Mesendoderm (in vitro differentiated cells): ENCODE data around the gene GFRA3. TPM values are rescaled to one million over a fixed set of nuclear protein-coding genes. Genes with fewer than 3 reads are reported as not detected.
"Not testable (repeated sequence)": the region's sequence is repeated elsewhere in the genome, so short reads cannot be mapped to it uniquely, and the experiment has no call there.

Source experiments
- DNase-seq: peaks from one replicate; pipeline ENCODE4 v3.0.0; 2013
- H2AK5ac ChIP-seq: 2 replicates; pipeline ENCODE4 v1.6.1; 2013; ENCODE audit warnings: low read length, inconsistent platforms
- H2BK120ac ChIP-seq: 2 replicates; pipeline ENCODE4 v1.6.1; 2013; ENCODE audit warnings: low read depth, mild to moderate bottlenecking, low read length, moderate library complexity, mixed read lengths
- H2BK15ac ChIP-seq: replicated peaks from 2 replicates; pipeline ENCODE4 v1.6.1; 2013; ENCODE audit warnings: low read depth, mild to moderate bottlenecking, moderate library complexity
- H2BK5ac ChIP-seq: 2 replicates; pipeline ENCODE4 v1.6.1; 2013; ENCODE audit warnings: low read length, inconsistent platforms
- H3K18ac ChIP-seq: 2 replicates; pipeline ENCODE4 v1.6.1; 2013; ENCODE audit warnings: mild to moderate bottlenecking, low read length, mixed read lengths
- H3K23ac ChIP-seq: one replicate; pipeline ENCODE4 v1.6.1; 2013; ENCODE audit warnings: low read length
- H3K27ac ChIP-seq: 2 replicates; pipeline ENCODE4 v1.5.1; 2013; ENCODE audit warnings: low read depth, mild to moderate bottlenecking, inconsistent platforms, low read length, moderate library complexity
- H3K27me3 ChIP-seq: 2 replicates; pipeline ENCODE4 v1.6.1; 2013; ENCODE audit warnings: low read length, control low read depth, mild to moderate bottlenecking, inconsistent platforms; ENCODE audit not compliant: insufficient read depth, poor library complexity
- H3K36me3 ChIP-seq: 2 replicates; pipeline ENCODE4 v1.6.1; 2013; ENCODE audit warnings: low read length, inconsistent platforms; ENCODE audit not compliant: control insufficient read depth, insufficient read depth
- H3K4ac ChIP-seq: one replicate; pipeline ENCODE4 v1.6.1; 2013; ENCODE audit warnings: low read depth, mild to moderate bottlenecking, low read length, moderate library complexity
- H3K4me1 ChIP-seq: 2 replicates; pipeline ENCODE4 v1.6.1; 2013; ENCODE audit warnings: low read depth, low read length, inconsistent platforms; ENCODE audit not compliant: control insufficient read depth
- H3K4me2 ChIP-seq: 2 replicates; pipeline ENCODE4 v1.6.1; 2013; ENCODE audit warnings: low read length
- H3K4me3 ChIP-seq: 2 replicates; pipeline ENCODE4 v1.5.1; 2013; ENCODE audit warnings: mild to moderate bottlenecking, low read length
- H3K56ac ChIP-seq: one replicate; pipeline ENCODE4 v1.6.1; 2013; ENCODE audit warnings: low read length
- H3K79me1 ChIP-seq: 2 replicates; pipeline ENCODE4 v1.6.1; 2013; ENCODE audit warnings: low read length, inconsistent platforms
- H3K79me2 ChIP-seq: 2 replicates; pipeline ENCODE4 v1.6.1; 2013; ENCODE audit warnings: mild to moderate bottlenecking, low read length; ENCODE audit not compliant: control insufficient read depth, insufficient read depth
- H3K9ac ChIP-seq: 2 replicates; pipeline ENCODE4 v1.6.1; 2013; ENCODE audit warnings: low read length, inconsistent platforms
- H4K5ac ChIP-seq: one replicate; pipeline ENCODE4 v1.6.1; 2013; ENCODE audit warnings: low read length
- H4K8ac ChIP-seq: one replicate; pipeline ENCODE4 v1.6.1; 2013; ENCODE audit warnings: low read depth, mild to moderate bottlenecking, control low read depth, low read length, moderate library complexity
- WGBS: extraction: QIAGEN DNeasy Blood & Tissue Kit; methylation state at CpG from one replicate; pipeline ENCODE4 v1.1.7; 2013; ENCODE audit warnings: low lambda C conversion rate, missing lambda C conversion rate; ENCODE audit not compliant: insufficient coverage; ENCODE audit errors: extremely low coverage; 5-methylcytosine and 5-hydroxymethylcytosine counted together
- polyA plus RNA-seq, 2 experiments: library from polyadenylated mRNA; stranded (reverse); fragments of 200-250 nt; gene quantifications; one replicate each; pipeline ENCODE4 v1.2.3, GENCODE V29; 2013

GFRA3 gene
- 0.55 TPM for polyA plus RNA-seq (2013, experiment 1 of 2)
- 0.53 TPM for polyA plus RNA-seq (2013, experiment 2 of 2)

- Histone ChIP-seq H3K4ac (no peak within 1 kb of the TSS), H2AK5ac (no peak within 1 kb of the TSS), H2BK120ac (no peak within 1 kb of the TSS), H3K27ac (no peak within 1 kb of the TSS), H3K79me2 (no peaks in the 10 kb centered on the region), H2BK15ac (no peak within 1 kb of the TSS), H3K79me1 (no peaks in the 10 kb centered on the region), H2BK5ac (no peak within 1 kb of the TSS), H3K9ac (peak within 1 kb of the TSS; percentile 12), H3K56ac (peak within 1 kb of the TSS; percentile 51), H3K36me3 (no peaks in the 10 kb centered on the region), H3K27me3 (peaks cover 5% of the 10 kb centered on the region), H3K4me2 (peak within 1 kb of the TSS; percentile 5), H3K23ac (no peak within 1 kb of the TSS), H3K4me3 (no peak within 1 kb of the TSS), H4K5ac (no peak within 1 kb of the TSS), H3K18ac (no peak within 1 kb of the TSS), H4K8ac (no peak within 1 kb of the TSS), H3K4me1 (no peaks in the 10 kb centered on the region)
- no CpG with 5 or more reads among the region's 62 CpGs for WGBS
- DNase-seq = peak; percentile 24
Measured at GRCh38 chr5:138274189-138274853, at the start of gene GFRA3. GFRA3 (minus strand) TSS chr5:138274621; CDS start chr5:138274424, 197 bp downstream.

GRCh38 chr5:138318211-138318610 is 43.8 kb upstream of the GFRA3 start:
- H3K36me3 ChIP-seq, H3K27me3 ChIP-seq, H3K27ac ChIP-seq, H3K9ac ChIP-seq, H3K4ac ChIP-seq, DNase-seq, H4K8ac ChIP-seq, H2AK5ac ChIP-seq, H3K4me1 ChIP-seq, H3K18ac ChIP-seq, H3K56ac ChIP-seq, H3K79me1 ChIP-seq, H2BK120ac ChIP-seq, H4K5ac ChIP-seq, H3K4me2 ChIP-seq, H3K23ac ChIP-seq, H3K79me2 ChIP-seq, H3K4me3 ChIP-seq, H2BK5ac ChIP-seq, H2BK15ac ChIP-seq: not testable (repeated sequence)
- no CpG with 5 or more reads among the region's 4 CpGs for WGBS

GRCh38 chr5:138316355-138316754 is 41.9 kb upstream of the GFRA3 start:
- Histone ChIP-seq H3K79me1 (no peaks in the 10 kb centered on the region), H2BK120ac (no peak overlapping the region), H3K18ac (no peak overlapping the region), H3K56ac (no peak overlapping the region), H3K79me2 (no peaks in the 10 kb centered on the region), H4K5ac (no peak overlapping the region), H3K4me2 (no peak overlapping the region), H2BK5ac (no peak overlapping the region), H3K23ac (no peak overlapping the region), H2BK15ac (no peak overlapping the region), H3K27me3 (no peaks in the 10 kb centered on the region), H4K8ac (no peak overlapping the region), H3K4me3 (no peak overlapping the region), H3K9ac (no peak overlapping the region), H2AK5ac (no peak overlapping the region), H3K4me1 (no peaks in the 10 kb centered on the region), H3K4ac (no peak overlapping the region), H3K36me3 (peaks cover 2% of the 10 kb centered on the region), H3K27ac (no peak overlapping the region)
- DNase-seq = peak; percentile 43
- WGBS = no CpG with 5 or more reads among the region's 3 CpGs

- no peak overlapping the region for H3K27ac ChIP-seq
- H3K9ac ChIP-seq = no peak overlapping the region
- no peak overlapping the region for H3K4me3 ChIP-seq
- no peak overlapping the region for H3K4ac ChIP-seq
- no peak for DNase-seq
- H3K4me2 ChIP-seq = no peak overlapping the region
- no peak overlapping the region for H3K56ac ChIP-seq
- no peak overlapping the region for H2BK120ac ChIP-seq
- no peak overlapping the region for H2AK5ac ChIP-seq
- no peaks in the 10 kb centered on the region for H3K27me3 ChIP-seq
- H2BK5ac ChIP-seq = no peak overlapping the region
- H3K79me1 ChIP-seq = no peaks in the 10 kb centered on the region
- no peak overlapping the region for H4K5ac ChIP-seq
- no peak overlapping the region for H3K18ac ChIP-seq
- H3K79me2 ChIP-seq = no peaks in the 10 kb centered on the region
- peaks cover 2% of the 10 kb centered on the region for H3K36me3 ChIP-seq
- H2BK15ac ChIP-seq = no peak overlapping the region
- no CpG with 5 or more reads among the region's 7 CpGs for WGBS
- H4K8ac ChIP-seq = no peak overlapping the region
- H3K23ac ChIP-seq = no peak overlapping the region
- no peaks in the 10 kb centered on the region for H3K4me1 ChIP-seq
Measured at GRCh38 chr5:138315751-138316278, 41.4 kb upstream of the GFRA3 start.

GRCh38 chr5:138305797-138306196 is 31.4 kb upstream of the GFRA3 start:
- WGBS = no CpG with 5 or more reads among the region's 1 CpG
- no peak for DNase-seq

More at GRCh38 chr5:138305797-138306196, 31.4 kb upstream of the GFRA3 start:
- Histone ChIP-seq H3K79me2 (no peaks in the 10 kb centered on the region), H3K9ac (no peak overlapping the region), H2BK15ac (no peak overlapping the region), H3K23ac (no peak overlapping the region), H3K4me2 (no peak overlapping the region), H2BK120ac (no peak overlapping the region), H3K4me3 (no peak overlapping the region), H3K4me1 (no peaks in the 10 kb centered on the region), H3K56ac (no peak overlapping the region), H2AK5ac (no peak overlapping the region), H3K18ac (no peak overlapping the region), H4K8ac (no peak overlapping the region), H3K27ac (no peak overlapping the region), H2BK5ac (no peak overlapping the region), H3K27me3 (no peaks in the 10 kb centered on the region), H3K36me3 (no peaks in the 10 kb centered on the region), H3K79me1 (no peaks in the 10 kb centered on the region), H3K4ac (no peak overlapping the region), H4K5ac (no peak overlapping the region)
